Tongue (tissue), 2 donors: ENCODE results near the gene PHC2. TPM values are rescaled to one million over a fixed set of nuclear protein-coding genes. Genes with fewer than 3 reads are reported as not detected.

Experiments used
- DNase-seq: peaks from one replicate; pipeline ENCODE4 v3.0.0-alpha.2; 2015
- total RNA-seq: library from RNA; depleted of rRNA; stranded (reverse); fragments of >200 nt; gene quantifications from one replicate; pipeline ENCODE4 v1.2.3, GENCODE V29; 2014

Gene PHC2
- 75.1 TPM for total RNA-seq

GRCh38 chr1:33430692-33431593 lies at the start of gene PHC2:
Gene PHC2 (minus strand): TSS chr1:33431095. CDS start chr1:33375539, 55,556 bp downstream.
- DNase-seq = peak; percentile 98

GRCh38 chr1:33477451-33477850 lies 46.6 kb upstream of the PHC2 start:
- no peak for DNase-seq

GRCh38 chr1:33473900-33474299 lies 43.0 kb upstream of the PHC2 start:
- no peak for DNase-seq

GRCh38 chr1:33472269-33472980 lies 41.5 kb upstream of the PHC2 start, which contains the start of gene ZSCAN20:
Gene ZSCAN20 (plus strand): TSS chr1:33472645. CDS start chr1:33479289, 6,644 bp downstream.
- DNase-seq = peak; percentile 99

- no peak for DNase-seq
Observed at GRCh38 chr1:33471416-33471815, 40.5 kb upstream of the PHC2 start.

GRCh38 chr1:33470495-33471012 lies 39.7 kb upstream of the PHC2 start:
- peak; percentile 93 for DNase-seq

GRCh38 chr1:33469691-33470090 lies 38.8 kb upstream of the PHC2 start:
- no peak for DNase-seq

- DNase-seq = no peak
Observed at GRCh38 chr1:33468967-33469366, 38.1 kb upstream of the PHC2 start.

GRCh38 chr1:33468531-33468930 lies 37.6 kb upstream of the PHC2 start:
- DNase-seq = no peak

GRCh38 chr1:33468011-33468410 lies 37.1 kb upstream of the PHC2 start:
- DNase-seq = no peak

GRCh38 chr1:33466159-33466558 lies 35.3 kb upstream of the PHC2 start:
- DNase-seq = peak; percentile 68

GRCh38 chr1:33465316-33465715 lies 34.4 kb upstream of the PHC2 start:
- no peak for DNase-seq

- no peak for DNase-seq
Observed at GRCh38 chr1:33464552-33464951, 33.7 kb upstream of the PHC2 start.

- no peak for DNase-seq
Observed at GRCh38 chr1:33462405-33463164, 31.7 kb upstream of the PHC2 start.

- peak; percentile 47 for DNase-seq
Observed at GRCh38 chr1:33460947-33461629, 30.2 kb upstream of the PHC2 start.

GRCh38 chr1:33460144-33460543 lies 29.2 kb upstream of the PHC2 start:
- DNase-seq = no peak

GRCh38 chr1:33459691-33460090 lies 28.8 kb upstream of the PHC2 start:
- no peak for DNase-seq

- no peak for DNase-seq
Observed at GRCh38 chr1:33456502-33456886, 25.6 kb upstream of the PHC2 start.

- DNase-seq = peak; percentile 79
Observed at GRCh38 chr1:33455539-33456501, 24.9 kb upstream of the PHC2 start.

GRCh38 chr1:33454646-33455282 lies 23.9 kb upstream of the PHC2 start:
- DNase-seq = no peak
